ENCODE measurements around the gene ZNF138.

DNA sequence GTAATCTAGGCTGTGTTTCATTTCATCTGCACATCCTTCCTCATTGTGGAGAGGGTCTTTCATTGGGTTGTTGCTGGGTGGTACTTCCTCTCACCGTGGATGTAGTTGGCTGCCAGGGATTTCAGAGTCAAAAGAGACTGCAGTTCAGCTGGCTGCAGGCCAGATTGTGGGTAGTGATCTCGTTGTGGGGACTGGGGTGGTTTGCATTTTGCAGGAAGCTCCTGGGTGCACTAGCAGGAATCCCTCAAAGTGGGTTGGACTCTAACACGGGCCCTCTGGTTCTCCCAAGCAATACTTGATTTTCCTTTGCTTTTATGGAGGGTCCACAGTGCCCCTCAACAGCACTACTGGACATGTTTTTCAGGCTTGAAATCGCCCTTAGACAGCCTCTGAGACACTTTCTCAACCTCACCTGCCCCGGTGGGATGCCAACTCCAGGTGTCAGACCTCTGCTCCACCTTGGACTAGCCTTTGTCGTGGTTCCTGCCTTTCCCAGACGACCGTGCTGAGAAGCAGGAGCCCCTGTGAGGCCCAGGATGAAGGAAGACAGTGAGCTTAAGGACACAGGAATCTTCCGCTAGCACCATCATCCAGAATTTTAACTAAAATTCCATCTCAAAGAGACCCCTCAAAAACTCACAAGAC lies 85.0 kb downstream of the ZNF138 start:
- TF ChIP-seq, protein P1, sequence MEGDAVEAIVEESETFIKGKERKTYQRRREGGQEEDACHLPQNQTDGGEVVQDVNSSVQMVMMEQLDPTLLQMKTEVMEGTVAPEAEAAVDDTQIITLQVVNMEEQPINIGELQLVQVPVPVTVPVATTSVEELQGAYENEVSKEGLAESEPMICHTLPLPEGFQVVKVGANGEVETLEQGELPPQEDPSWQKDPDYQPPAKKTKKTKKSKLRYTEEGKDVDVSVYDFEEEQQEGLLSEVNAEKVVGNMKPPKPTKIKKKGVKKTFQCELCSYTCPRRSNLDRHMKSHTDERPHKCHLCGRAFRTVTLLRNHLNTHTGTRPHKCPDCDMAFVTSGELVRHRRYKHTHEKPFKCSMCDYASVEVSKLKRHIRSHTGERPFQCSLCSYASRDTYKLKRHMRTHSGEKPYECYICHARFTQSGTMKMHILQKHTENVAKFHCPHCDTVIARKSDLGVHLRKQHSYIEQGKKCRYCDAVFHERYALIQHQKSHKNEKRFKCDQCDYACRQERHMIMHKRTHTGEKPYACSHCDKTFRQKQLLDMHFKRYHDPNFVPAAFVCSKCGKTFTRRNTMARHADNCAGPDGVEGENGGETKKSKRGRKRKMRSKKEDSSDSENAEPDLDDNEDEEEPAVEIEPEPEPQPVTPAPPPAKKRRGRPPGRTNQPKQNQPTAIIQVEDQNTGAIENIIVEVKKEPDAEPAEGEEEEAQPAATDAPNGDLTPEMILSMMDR (IDR thresholded peaks at IDR 0.05) = no peak
- TF ChIP-seq POLR2A (IDR thresholded peaks at IDR 0.05) = no peak
